Ishikawa (cell line): ENCODE data around the gene TNIK.

Experiments used
- CEBPB ChIP-seq: IDR thresholded peaks from 2 replicates; pipeline ENCODE4 v1.6.1; 2012
- CREB1 ChIP-seq: IDR thresholded peaks from 2 replicates; pipeline ENCODE4 v1.6.1; 2012; ENCODE audit warnings: low read depth
- EGR1 ChIP-seq: IDR thresholded peaks from 2 replicates; pipeline ENCODE4 v1.6.1; 2012
- EP300 ChIP-seq: IDR thresholded peaks from 2 replicates; pipeline ENCODE4 v1.6.1; 2012; ENCODE audit warnings: borderline replicate concordance
- FOXM1 ChIP-seq: IDR thresholded peaks from 2 replicates; pipeline ENCODE4 v1.6.1; 2012; ENCODE audit warnings: low read depth, borderline replicate concordance
- MAX ChIP-seq: IDR thresholded peaks from 2 replicates; pipeline ENCODE4 v1.6.1; 2012
- NFIC ChIP-seq: IDR thresholded peaks from 2 replicates; pipeline ENCODE4 v1.6.1; 2012
- RAD21 ChIP-seq: IDR thresholded peaks from 2 replicates; pipeline ENCODE4 v1.6.1; 2012; ENCODE audit warnings: low read depth
- REST ChIP-seq: IDR thresholded peaks from 2 replicates; pipeline ENCODE4 v1.6.1; 2012; ENCODE audit warnings: low read depth, mild to moderate bottlenecking
- TAF1 ChIP-seq: IDR thresholded peaks from 2 replicates; pipeline ENCODE4 v1.6.1; 2012; ENCODE audit warnings: low read depth, mild to moderate bottlenecking
- TCF12 ChIP-seq: IDR thresholded peaks from 2 replicates; pipeline ENCODE4 v1.6.1; 2012; ENCODE audit warnings: low read depth
- TEAD4 ChIP-seq: IDR thresholded peaks from 2 replicates; pipeline ENCODE4 v1.6.1; 2012
- USF1 ChIP-seq: IDR thresholded peaks from 2 replicates; pipeline ENCODE4 v1.6.1; 2012
- YY1 ChIP-seq: IDR thresholded peaks from 2 replicates; pipeline ENCODE4 v1.6.1; 2012; ENCODE audit warnings: low read depth
- ZBTB7A ChIP-seq: IDR thresholded peaks from 2 replicates; pipeline ENCODE4 v1.6.1; 2012; ENCODE audit warnings: low read depth

TNIK gene

GRCh38 chr3:171456765-171457606, 3.2 kb downstream of the TNIK start:
- TF ChIP-seq NFIC (no peak), MAX (no peak), TCF12 (no peak), ZBTB7A (no peak), TAF1 (no peak), USF1 (no peak), REST (no peak), CEBPB (no peak), TEAD4 (no peak), YY1 (no peak), EP300 (no peak), CREB1 (no peak), EGR1 (no peak), FOXM1 (no peak), RAD21 (no peak)

- TF ChIP-seq ZBTB7A (no peak), CEBPB (no peak), TCF12 (no peak), EP300 (no peak), TEAD4 (no peak), MAX (no peak)
Observed at GRCh38 chr3:171455603-171456550, 4.3 kb downstream of the TNIK start.

GRCh38 chr3:171454041-171454440, 6.2 kb downstream of the TNIK start:
- no peak for TF ChIP-seq NFIC
- no peak for TF ChIP-seq ZBTB7A
- no peak for TF ChIP-seq FOXM1
- TF ChIP-seq EGR1: no peak
- TF ChIP-seq CEBPB: no peak
- no peak for TF ChIP-seq CREB1
- no peak for TF ChIP-seq RAD21
- no peak for TF ChIP-seq USF1
- no peak for TF ChIP-seq EP300
- TF ChIP-seq MAX: no peak
- no peak for TF ChIP-seq REST
- no peak for TF ChIP-seq YY1
- no peak for TF ChIP-seq TEAD4
- no peak for TF ChIP-seq TAF1
- TF ChIP-seq TCF12: no peak

- no peak for TF ChIP-seq RAD21
- TF ChIP-seq USF1: no peak
- no peak for TF ChIP-seq YY1
- no peak for TF ChIP-seq REST
- no peak for TF ChIP-seq MAX
- no peak for TF ChIP-seq TCF12
- no peak for TF ChIP-seq CREB1
- TF ChIP-seq NFIC: no peak
- no peak for TF ChIP-seq CEBPB
- TF ChIP-seq TAF1: no peak
- no peak for TF ChIP-seq FOXM1
- no peak for TF ChIP-seq EGR1
- no peak for TF ChIP-seq TEAD4
- TF ChIP-seq EP300: no peak
- no peak for TF ChIP-seq ZBTB7A
Observed at GRCh38 chr3:171453180-171453886, 6.9 kb downstream of the TNIK start.
